Measurements from ENCODE around the gene REXO2. TPM values are rescaled to one million over a fixed set of nuclear protein-coding genes. Genes with fewer than 3 reads are reported as not detected.
A peak's percentile ranks its signal among the peaks of the same experiment; 100 is the strongest.

Gene REXO2
- total RNA-seq, 1 donor from 2014 or later = 83.5 TPM

- Mint-ChIP-seq H3K4me3 (no peak overlapping the region), H3K36me3 (peaks cover 18% of the 10 kb centered on the region), H3K4me1 (peaks cover 52% of the 10 kb centered on the region), H3K27ac (no peak overlapping the region), H3K9me3 (no peaks in the 10 kb centered on the region), H3K27me3 (ENCODE audit: low read depth) (no peaks in the 10 kb centered on the region)
- DNase-seq (ENCODE audit: low spot score in 2 of 2, unreplicated experiment in 2 of 2) = no peak
- TF ChIP-seq, protein P1, sequence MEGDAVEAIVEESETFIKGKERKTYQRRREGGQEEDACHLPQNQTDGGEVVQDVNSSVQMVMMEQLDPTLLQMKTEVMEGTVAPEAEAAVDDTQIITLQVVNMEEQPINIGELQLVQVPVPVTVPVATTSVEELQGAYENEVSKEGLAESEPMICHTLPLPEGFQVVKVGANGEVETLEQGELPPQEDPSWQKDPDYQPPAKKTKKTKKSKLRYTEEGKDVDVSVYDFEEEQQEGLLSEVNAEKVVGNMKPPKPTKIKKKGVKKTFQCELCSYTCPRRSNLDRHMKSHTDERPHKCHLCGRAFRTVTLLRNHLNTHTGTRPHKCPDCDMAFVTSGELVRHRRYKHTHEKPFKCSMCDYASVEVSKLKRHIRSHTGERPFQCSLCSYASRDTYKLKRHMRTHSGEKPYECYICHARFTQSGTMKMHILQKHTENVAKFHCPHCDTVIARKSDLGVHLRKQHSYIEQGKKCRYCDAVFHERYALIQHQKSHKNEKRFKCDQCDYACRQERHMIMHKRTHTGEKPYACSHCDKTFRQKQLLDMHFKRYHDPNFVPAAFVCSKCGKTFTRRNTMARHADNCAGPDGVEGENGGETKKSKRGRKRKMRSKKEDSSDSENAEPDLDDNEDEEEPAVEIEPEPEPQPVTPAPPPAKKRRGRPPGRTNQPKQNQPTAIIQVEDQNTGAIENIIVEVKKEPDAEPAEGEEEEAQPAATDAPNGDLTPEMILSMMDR (IDR thresholded peaks at IDR 0.05; ENCODE audit: unreplicated experiment) = no peak
Observed at GRCh38 chr11:114442536-114442935, 3.3 kb downstream of the REXO2 start.

DNA sequence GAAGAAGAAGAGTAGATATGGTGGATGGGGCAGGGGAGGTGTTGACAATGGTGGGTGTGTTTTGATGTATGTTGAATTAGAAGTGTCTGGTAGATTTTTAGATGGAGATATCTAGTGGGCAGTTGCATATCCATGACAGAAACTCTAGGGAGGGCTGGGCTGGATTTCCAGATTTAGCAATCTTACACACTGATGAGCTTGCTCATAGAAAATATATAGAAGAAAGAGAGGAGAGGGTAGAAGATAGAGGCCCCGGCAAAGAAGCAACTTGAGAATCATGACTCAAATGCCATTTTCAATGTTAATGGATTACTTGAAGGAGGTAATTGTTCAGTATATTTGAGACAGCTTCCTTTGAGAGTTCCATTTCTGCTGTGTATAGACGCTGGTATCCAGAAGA is 8.2 kb downstream of the REXO2 start:
- peak overlapping the region; percentile 15 for H3K27ac Mint-ChIP-seq

GRCh38 chr11:114447892-114448291 is 8.6 kb downstream of the REXO2 start:
- no peak overlapping the region for H3K4me3 Mint-ChIP-seq
- TF ChIP-seq, protein P1 (IDR thresholded peaks at IDR 0.05; ENCODE audit: unreplicated experiment) = no peak
- peak overlapping the region; percentile 52 for H3K27ac Mint-ChIP-seq
- no peak for DNase-seq (ENCODE audit: low spot score in 2 of 2, unreplicated experiment in 2 of 2)
- peaks cover 25% of the 10 kb centered on the region for H3K36me3 Mint-ChIP-seq
- H3K27me3 Mint-ChIP-seq (ENCODE audit: low read depth) = no peaks in the 10 kb centered on the region
- peaks cover 18% of the 10 kb centered on the region for H3K4me1 Mint-ChIP-seq
- no peaks in the 10 kb centered on the region for H3K9me3 Mint-ChIP-seq

More for the DNA sequence above, 8.2 kb downstream of the REXO2 start:
- TF ChIP-seq, protein P1 (IDR thresholded peaks at IDR 0.05; ENCODE audit: unreplicated experiment) = no peak
- Mint-ChIP-seq H3K27me3 (ENCODE audit: low read depth) (no peaks in the 10 kb centered on the region), H3K4me3 (no peak overlapping the region), H3K9me3 (no peaks in the 10 kb centered on the region), H3K36me3 (peaks cover 25% of the 10 kb centered on the region), H3K4me1 (peaks cover 19% of the 10 kb centered on the region)
- DNase-seq (ENCODE audit: low spot score in 2 of 2, unreplicated experiment in 2 of 2) = no peak

DNA sequence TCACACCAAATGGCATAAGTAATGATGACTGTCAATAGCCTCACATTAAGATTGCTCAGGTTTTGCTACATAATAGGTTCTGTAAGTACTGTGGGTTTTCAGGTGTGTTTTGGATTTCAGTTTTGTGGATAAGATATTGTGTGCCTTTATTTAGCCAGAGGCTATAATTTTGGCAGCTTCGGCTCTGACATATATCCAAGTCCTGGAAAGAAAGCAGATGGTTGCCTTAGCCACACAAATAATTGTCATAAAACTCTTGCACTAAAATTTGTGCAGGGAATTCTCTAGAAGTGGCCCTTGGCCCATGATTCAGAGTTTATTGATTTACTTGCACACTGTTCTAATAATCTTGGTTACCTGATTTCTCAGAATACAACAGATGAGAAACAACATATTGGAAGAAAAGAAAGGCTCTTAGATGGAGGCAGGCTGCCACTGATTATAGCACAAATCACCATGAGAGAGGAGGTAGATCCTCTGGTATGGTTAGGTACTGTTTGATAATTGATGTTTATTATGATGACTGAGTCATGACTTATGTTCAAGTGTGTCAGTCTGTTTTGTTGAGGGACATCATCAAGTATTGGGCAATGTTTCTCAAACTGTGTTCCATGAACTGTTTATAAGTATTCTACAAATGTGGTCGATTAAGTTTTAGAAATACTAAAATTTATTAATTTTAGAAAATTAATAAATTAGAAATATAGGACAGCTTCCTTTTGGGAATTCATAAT is 9.6 kb downstream of the REXO2 start:
- no peak for DNase-seq (ENCODE audit: low spot score in 2 of 2, unreplicated experiment in 2 of 2)
- H3K27me3 Mint-ChIP-seq (ENCODE audit: low read depth) = no peaks in the 10 kb centered on the region
- TF ChIP-seq, protein P1 (IDR thresholded peaks at IDR 0.05; ENCODE audit: unreplicated experiment) = no peak
- no peaks in the 10 kb centered on the region for H3K9me3 Mint-ChIP-seq
- peaks cover 18% of the 10 kb centered on the region for H3K4me1 Mint-ChIP-seq
- peaks cover 35% of the 10 kb centered on the region for H3K36me3 Mint-ChIP-seq
- H3K4me3 Mint-ChIP-seq = no peak overlapping the region
- H3K27ac Mint-ChIP-seq = no peak overlapping the region

DNA sequence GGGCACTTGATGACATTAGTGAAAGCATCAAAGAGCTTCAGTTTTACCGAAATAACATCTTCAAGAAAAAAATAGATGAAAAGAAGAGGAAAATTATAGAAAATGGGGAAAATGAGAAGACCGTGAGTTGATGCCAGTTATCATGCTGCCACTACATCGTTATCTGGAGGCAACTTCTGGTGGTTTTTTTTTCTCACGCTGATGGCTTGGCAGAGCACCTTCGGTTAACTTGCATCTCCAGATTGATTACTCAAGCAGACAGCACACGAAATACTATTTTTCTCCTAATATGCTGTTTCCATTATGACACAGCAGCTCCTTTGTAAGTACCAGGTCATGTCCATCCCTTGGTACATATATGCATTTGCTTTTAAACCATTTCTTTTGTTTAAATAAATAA is 10.6 kb downstream of the REXO2 start:
- DNase-seq (ENCODE audit: low spot score in 2 of 2, unreplicated experiment in 2 of 2) = no peak
- no peaks in the 10 kb centered on the region for H3K27me3 Mint-ChIP-seq (ENCODE audit: low read depth)
- peaks cover 31% of the 10 kb centered on the region for H3K36me3 Mint-ChIP-seq
- no peak overlapping the region for H3K4me3 Mint-ChIP-seq
- no peak overlapping the region for H3K27ac Mint-ChIP-seq
- TF ChIP-seq, protein P1 (IDR thresholded peaks at IDR 0.05; ENCODE audit: unreplicated experiment) = no peak
- no peaks in the 10 kb centered on the region for H3K9me3 Mint-ChIP-seq
- peaks cover 15% of the 10 kb centered on the region for H3K4me1 Mint-ChIP-seq
